ENCODE data around the gene ITSN1. TPM values are rescaled to one million over a fixed set of nuclear protein-coding genes. Genes with fewer than 3 reads are reported as not detected.

Gene ITSN1
- total and polyA plus RNA-seq, 4 donors = 11.2 to 46.0 (median 19.8) TPM

GRCh38 chr21:33760641-33761440 is 118.5 kb downstream of the ITSN1 start:
- no peak for ATAC-seq (ENCODE audit: insufficient read depth, low FRiP score)
- H3K4me3 ChIP-seq = no peak overlapping the region
- 66 to 78% methylated on average over 9 of the region's 9 CpGs for whole genome bisulfite sequencing, 2 donors

GRCh38 chr21:33761441-33762036 is 119.2 kb downstream of the ITSN1 start:
- 50 to 53% methylated on average over 6 of the region's 6 CpGs for WGBS, 2 donors
- Histone ChIP-seq H3K4me3 (no peak overlapping the region), H3K36me3 (ENCODE audit: control insufficient read depth in 4 of 4, insufficient read depth in 4 of 4, low read length in 4 of 4) (peaks cover 0 to 8% (median 3%) of the 10 kb centered on the region in 4 donors), H3K4me1 (ENCODE audit: control insufficient read depth in 5 of 5, insufficient read depth in 5 of 5, low read length in 5 of 5) (no peaks in the 10 kb centered on the region), H3K9me3 (ENCODE audit: control insufficient read depth in 4 of 4, insufficient read depth in 3 of 4, low read length in 3 of 4) (no peaks in the 10 kb centered on the region), H3K27me3 (ENCODE audit: control insufficient read depth in 3 of 3, insufficient read depth in 3 of 3, low read length in 2 of 3) (no peaks in the 10 kb centered on the region), H3K27ac (ENCODE audit: low read depth in 1 of 2, low read length in 1 of 2) (no peak overlapping the region), H3K9ac (ENCODE audit: insufficient read depth in 1 of 2, low read length in 2 of 2) (no peak overlapping the region)
- peak; percentile 81 for ATAC-seq (ENCODE audit: insufficient read depth, low FRiP score)
- DNase-seq = peak in 2 of 3 donors; percentile 58 to 60
- no peak for TF ChIP-seq CTCF (IDR thresholded peaks at IDR 0.05; ENCODE audit: control extremely low read depth, extremely low read depth)

More at GRCh38 chr21:33760641-33761440, 118.5 kb downstream of the ITSN1 start:
- Histone ChIP-seq H3K4me1 (ENCODE audit: control insufficient read depth in 5 of 5, insufficient read depth in 5 of 5, low read length in 5 of 5) (no peaks in the 10 kb centered on the region), H3K27me3 (ENCODE audit: control insufficient read depth in 3 of 3, insufficient read depth in 3 of 3, low read length in 2 of 3) (no peaks in the 10 kb centered on the region), H3K36me3 (ENCODE audit: control insufficient read depth in 4 of 4, insufficient read depth in 4 of 4, low read length in 4 of 4) (peaks cover 0 to 6% (median 0%) of the 10 kb centered on the region in 4 donors), H3K9me3 (ENCODE audit: control insufficient read depth in 4 of 4, insufficient read depth in 3 of 4, low read length in 3 of 4) (no peaks in the 10 kb centered on the region), H3K27ac (ENCODE audit: low read depth in 1 of 2, low read length in 1 of 2) (peak overlapping the region in 1 of 2 donors; percentile 24), H3K9ac (ENCODE audit: insufficient read depth in 1 of 2, low read length in 2 of 2) (no peak overlapping the region)
- no peak for TF ChIP-seq CTCF (IDR thresholded peaks at IDR 0.05; ENCODE audit: control extremely low read depth, extremely low read depth)
- DNase-seq = peak; percentile 13 to 27 (median 22)

DNA sequence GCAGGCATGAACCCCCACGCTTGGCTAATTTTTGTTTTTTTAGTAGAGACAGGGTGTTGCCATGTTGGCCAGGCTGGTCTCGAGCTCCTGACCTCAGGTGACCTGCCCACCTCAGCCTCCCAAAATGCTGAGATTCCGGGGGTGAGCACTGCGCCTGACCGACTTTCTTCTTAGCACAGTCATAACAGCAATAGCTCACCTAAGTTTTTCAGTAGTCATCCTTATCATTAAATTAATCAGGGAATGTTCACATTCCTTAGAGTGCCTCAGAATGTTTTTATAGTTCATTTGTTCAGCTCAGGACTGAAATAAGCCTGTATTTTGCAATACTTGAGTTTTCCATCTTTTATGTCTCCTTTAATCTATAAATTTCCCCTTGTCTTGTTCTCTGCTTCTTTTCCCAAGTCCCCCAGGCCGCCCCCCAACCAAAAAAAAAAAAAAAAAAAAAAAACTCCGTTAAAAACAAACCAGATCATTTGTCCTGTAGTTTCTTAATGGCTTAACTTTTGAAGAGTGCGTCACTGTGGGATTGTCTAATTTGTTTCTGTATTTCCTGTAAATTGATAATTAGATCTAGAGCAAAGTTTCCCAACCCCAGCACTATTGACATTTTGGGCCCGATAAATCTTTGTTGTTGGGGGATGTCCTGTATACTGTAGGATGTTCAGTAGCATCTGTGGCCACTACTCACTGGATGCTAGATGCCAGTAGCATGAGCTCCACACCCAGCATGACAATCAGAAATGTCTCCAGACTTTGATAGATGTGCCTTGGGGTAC is 120.7 kb downstream of the ITSN1 start:
- 97 to 98% methylated on average over 9 of the region's 9 CpGs for WGBS, 2 donors
- ATAC-seq (ENCODE audit: insufficient read depth, low FRiP score) (no peak), DNase-seq (no peak)
- H3K36me3 ChIP-seq (ENCODE audit: control insufficient read depth in 4 of 4, insufficient read depth in 4 of 4, low read length in 4 of 4) = peaks cover 2 to 9% (median 4%) of the 10 kb centered on the region in 4 donors
- no peak overlapping the region for H3K4me3 ChIP-seq
- no peaks in the 10 kb centered on the region for H3K9me3 ChIP-seq (ENCODE audit: control insufficient read depth in 4 of 4, insufficient read depth in 3 of 4, low read length in 3 of 4)
- no peak overlapping the region for H3K27ac ChIP-seq (ENCODE audit: low read depth in 1 of 2, low read length in 1 of 2)
- no peaks in the 10 kb centered on the region for H3K27me3 ChIP-seq (ENCODE audit: control insufficient read depth in 3 of 3, insufficient read depth in 3 of 3, low read length in 2 of 3)
- TF ChIP-seq CTCF (IDR thresholded peaks at IDR 0.05; ENCODE audit: control extremely low read depth, extremely low read depth) = no peak
- H3K9ac ChIP-seq (ENCODE audit: insufficient read depth in 1 of 2, low read length in 2 of 2) = no peak overlapping the region
- H3K4me1 ChIP-seq (ENCODE audit: control insufficient read depth in 5 of 5, insufficient read depth in 5 of 5, low read length in 5 of 5) = no peaks in the 10 kb centered on the region

Data from lung (tissue), 12 donors.